OCI-LY3 (cell line): Measurements from ENCODE around the gene NODAL.

Experiments
- H2AFZ ChIP-seq: fragments of 200-600, 300-600 bp; shearing (Covaris generic); 2 replicates; pipeline ENCODE4 v1.6.0; 2014; ENCODE audit warnings: antibody characterized with exemption, low read depth, low read length
- H3K27ac ChIP-seq: fragments of 200-600, 300-600 bp; sonication (generic); 2 replicates; pipeline ENCODE4 v1.5.1; 2014; ENCODE audit warnings: mild to moderate bottlenecking, low read length, moderate library complexity, mixed read lengths
- H3K27me3 ChIP-seq: fragments of 200-600, 300-600 bp; sonication (generic); 2 replicates; pipeline ENCODE4 v1.6.1; 2014; ENCODE audit warnings: low read depth, low read length, mixed read lengths
- H3K36me3 ChIP-seq: fragments of 200-600, 300-600 bp; sonication (generic); replicated peaks from 2 replicates; pipeline ENCODE3; 2014; ENCODE audit warnings: low read depth, low read length, mixed read lengths
- H3K4me1 ChIP-seq: fragments of 300-600, 200-600 bp; sonication (generic); 2 replicates; pipeline ENCODE4 v1.6.1; 2014; ENCODE audit warnings: low read length, mixed read lengths
- H3K4me2 ChIP-seq: fragments of 200-600, 300-600 bp; sonication (generic); 2 replicates; pipeline ENCODE4 v1.6.1; 2014; ENCODE audit warnings: low read length, mixed read lengths
- H3K4me3 ChIP-seq: fragments of 300-600, 200-600 bp; sonication (generic); 2 replicates; pipeline ENCODE4 v1.5.1; 2014; ENCODE audit warnings: antibody characterized with exemption, mild to moderate bottlenecking, low read length, moderate library complexity
- H3K79me2 ChIP-seq: fragments of 300-600, 200-600 bp; shearing (Covaris generic); 2 replicates; pipeline ENCODE4 v1.6.1; 2014; ENCODE audit warnings: mild to moderate bottlenecking, low read length, mixed read lengths
- H3K9ac ChIP-seq: fragments of 300-600, 200-600 bp; shearing (Covaris generic); 2 replicates; pipeline ENCODE4 v1.6.0; 2014; ENCODE audit warnings: mild to moderate bottlenecking, low read length, moderate library complexity
- H3K9me3 ChIP-seq: fragments of 200-600, 300-600 bp; shearing (Covaris generic); 2 replicates; pipeline ENCODE4 v1.6.1; 2014; ENCODE audit warnings: low read length, mixed read lengths; ENCODE audit not compliant: insufficient read depth
- H4K20me1 ChIP-seq: fragments of 200-600, 300-600 bp; sonication (generic); 2 replicates; pipeline ENCODE4 v1.6.1; 2016; ENCODE audit warnings: low read length, mixed read lengths; ENCODE audit not compliant: insufficient read depth
- CTCF ChIP-seq: fragments of 200-600, 300-600 bp; sonication (generic); IDR thresholded peaks from 2 replicates; pipeline ENCODE4 v1.5.1; 2014; ENCODE audit warnings: antibody characterized with exemption, low read length, low read depth
- EZH2phosphoT487 ChIP-seq: fragments of 200-600 bp; shearing (Covaris generic); IDR thresholded peaks from 2 replicates; pipeline ENCODE4 v1.6.1; 2018; ENCODE audit warnings: antibody characterized with exemption, mixed run types, low read depth

NODAL gene

GRCh38 chr10:70477661-70478162 is 36.2 kb upstream of the NODAL start:
- Histone ChIP-seq H2AFZ (peak overlapping the region; percentile 23; the same call in 1 of the 2 replicates), H3K4me3 (peak overlapping the region; percentile 97), H3K4me1 (peaks cover 24% of the 10 kb centered on the region), H4K20me1 (peaks cover 7% of the 10 kb centered on the region; the same call in 1 of the 2 replicates), H3K27me3 (no peaks in the 10 kb centered on the region), H3K9ac (peak overlapping the region; percentile 93; the same call in 1 of the 2 replicates), H3K4me2 (peak overlapping the region; percentile 99), H3K9me3 (no peaks in the 10 kb centered on the region), H3K27ac (no peak overlapping the region), H3K36me3 (peaks cover 4% of the 10 kb centered on the region), H3K79me2 (peaks cover 40% of the 10 kb centered on the region)
- TF ChIP-seq EZH2phosphoT487, result no peak
- no peak for TF ChIP-seq CTCF

- Histone ChIP-seq H3K36me3 (peaks cover 4% of the 10 kb centered on the region), H3K9ac (no peak overlapping the region), H3K27me3 (no peaks in the 10 kb centered on the region), H4K20me1 (peaks cover 2% of the 10 kb centered on the region; the same call in 1 of the 2 replicates), H3K4me1 (peaks cover 24% of the 10 kb centered on the region), H3K4me2 (no peak overlapping the region), H2AFZ (no peak overlapping the region), H3K9me3 (no peaks in the 10 kb centered on the region), H3K4me3 (no peak overlapping the region), H3K27ac (no peak overlapping the region), H3K79me2 (peaks cover 28% of the 10 kb centered on the region)
- TF ChIP-seq CTCF (no peak), EZH2phosphoT487 (no peak)
These were observed 35.0 kb upstream of the NODAL start for GRCh38 chr10:70476249-70477035.

GRCh38 chr10:70475661-70476060 is 34.2 kb upstream of the NODAL start:
- Histone ChIP-seq H3K9ac (no peak overlapping the region), H3K27me3 (no peaks in the 10 kb centered on the region), H3K79me2 (peaks cover 20% of the 10 kb centered on the region), H3K9me3 (no peaks in the 10 kb centered on the region), H3K4me2 (no peak overlapping the region), H3K36me3 (no peaks in the 10 kb centered on the region), H4K20me1 (no peaks in the 10 kb centered on the region; the same call in 1 of the 2 replicates), H2AFZ (no peak overlapping the region), H3K4me1 (peaks cover 19% of the 10 kb centered on the region), H3K4me3 (no peak overlapping the region), H3K27ac (no peak overlapping the region)
- TF ChIP-seq CTCF (no peak), EZH2phosphoT487 (no peak)

GRCh38 chr10:70474780-70475179 is 33.3 kb upstream of the NODAL start:
- Histone ChIP-seq H4K20me1 (no peaks in the 10 kb centered on the region), H2AFZ (no peak overlapping the region), H3K4me1 (peaks cover 10% of the 10 kb centered on the region), H3K4me2 (no peak overlapping the region), H3K9ac (no peak overlapping the region), H3K4me3 (no peak overlapping the region), H3K9me3 (no peaks in the 10 kb centered on the region), H3K36me3 (no peaks in the 10 kb centered on the region), H3K27ac (no peak overlapping the region), H3K27me3 (0 out of 2 replicates have a peak, but pooled peaks cover 3% of the 10 kb centered on the region), H3K79me2 (peaks cover 11% of the 10 kb centered on the region)
- no peak for TF ChIP-seq EZH2phosphoT487
- no peak for TF ChIP-seq CTCF
